SK-N-SH (cell line): ENCODE data around the gene ARL2BP. TPM values are rescaled to one million over a fixed set of nuclear protein-coding genes. Genes with fewer than 3 reads are reported as not detected.

ENCODE experiments used
- CTCF ChIA-PET: fragments of 300-600, 350-600 bp; formaldehyde crosslinking; extraction: SDS; loops from one replicate; lab custom pipeline; 2021; lab: Yijun Ruan, JAX
- POLR2A ChIA-PET: fragments of 350-600 bp; sonication (Branson Sonifier 250); formaldehyde crosslinking; extraction: SDS; loops from one replicate; lab custom pipeline; 2020; ENCODE audit warnings: antibody characterized with exemption, inconsistent platforms; lab: Yijun Ruan, JAX
- DNase-seq: peaks from one replicate; pipeline ENCODE4 v3.0.0; 2012
- H2AFZ ChIP-seq: fragments of 200-600 bp; sonication (generic); 2 replicates; pipeline ENCODE4 v1.8.1; 2016; ENCODE audit warnings: antibody characterized with exemption, mild to moderate bottlenecking, low read depth
- H3F3A ChIP-seq: fragments of 200-600 bp; sonication (generic); replicated peaks from 2 replicates; pipeline ENCODE3; 2016; ENCODE audit warnings: antibody characterized with exemption, mild to moderate bottlenecking; ENCODE audit not compliant: insufficient read depth
- H3K27ac ChIP-seq, 2 experiments: fragments of 200-500 bp in 1 of 2; fragments of 200-600 bp in 1 of 2; sonication (Bioruptor generic) in 1 of 2; sonication (generic), shearing (Covaris generic) in 1 of 2; 2 replicates each; pipeline versions ENCODE4 v1.5.1 to v1.6.1; 2014 to 2016; ENCODE audit warnings: low read depth in 2 of 2, inconsistent platforms in 1 of 2, low read length in 1 of 2, mild to moderate bottlenecking in 1 of 2, mixed read lengths in 1 of 2
- H3K27me3 ChIP-seq: fragments of 200-600 bp; sonication (generic), shearing (Covaris generic); 2 replicates; pipeline ENCODE4 v1.6.1; 2016; ENCODE audit warnings: mixed run types; ENCODE audit not compliant: insufficient read depth
- H3K36me3 ChIP-seq, 2 experiments: fragments of 200-500 bp in 1 of 2; fragments of 200-600 bp in 1 of 2; sonication (Bioruptor generic) in 1 of 2; sonication (generic) in 1 of 2; replicated peaks in 1 of 2; 2 replicates each; pipeline versions ENCODE3 to v1.5.1; 2014 to 2016; ENCODE audit warnings: low read length in 1 of 2, mild to moderate bottlenecking in 1 of 2; ENCODE audit not compliant: insufficient read depth in 2 of 2, control insufficient read depth in 1 of 2
- H3K4me1 ChIP-seq, 2 experiments: fragments of 200-500 bp in 1 of 2; fragments of 200-600 bp in 1 of 2; sonication (Bioruptor generic) in 1 of 2; sonication (generic), shearing (Covaris generic) in 1 of 2; 2 replicates each; pipeline versions ENCODE4 v1.5.1 to v1.6.1; 2014 to 2016; ENCODE audit warnings: low read depth in 1 of 2, low read length in 1 of 2, mixed run types in 1 of 2; ENCODE audit not compliant: insufficient read depth in 2 of 2, control insufficient read depth in 1 of 2
- H3K4me2 ChIP-seq: fragments of 200-600 bp; sonication (generic), shearing (Covaris generic); 2 replicates; pipeline ENCODE4 v1.6.1; 2017; ENCODE audit warnings: mixed run types
- H3K4me3 ChIP-seq, 2 experiments: fragments of 200-500 bp in 1 of 2; fragments of 200-600 bp in 1 of 2; sonication (Bioruptor generic) in 1 of 2; sonication (generic), shearing (Covaris generic) in 1 of 2; 2 replicates each; pipeline versions ENCODE4 v1.5.1 to v1.8.1; 2014 to 2016; ENCODE audit warnings: low read depth in 2 of 2, inconsistent platforms in 1 of 2, low read length in 1 of 2, mild to moderate bottlenecking in 1 of 2, mixed read lengths in 1 of 2, moderate library complexity in 1 of 2
- H3K79me2 ChIP-seq: fragments of 200-600 bp; sonication (generic); 2 replicates; pipeline ENCODE4 v1.8.1; 2017; ENCODE audit warnings: mild to moderate bottlenecking; ENCODE audit not compliant: insufficient read depth
- H3K9ac ChIP-seq: fragments of 200-600 bp; sonication (generic); 2 replicates; pipeline ENCODE4 v1.6.1; 2017; ENCODE audit warnings: mixed run types
- H3K9me2 ChIP-seq: fragments of 200-600 bp; sonication (generic); 2 replicates; pipeline ENCODE4 v1.6.1; 2017; ENCODE audit warnings: mixed run types
- H3K9me3 ChIP-seq: fragments of 200-600 bp; sonication (generic); 2 replicates; pipeline ENCODE4 v1.6.1; 2017; ENCODE audit warnings: mixed run types, mild to moderate bottlenecking, moderate library complexity
- H4K20me1 ChIP-seq: fragments of 200-600 bp; sonication (generic); 2 replicates; pipeline ENCODE4 v1.6.1; 2017; ENCODE audit warnings: mild to moderate bottlenecking, mixed run types; ENCODE audit not compliant: insufficient read depth
- CHD2 ChIP-seq: fragments of 150-350 bp; IDR thresholded peaks from 2 replicates; pipeline ENCODE4 v1.6.1; 2018; ENCODE audit warnings: low read length; ENCODE audit not compliant: partially characterized antibody
- CTCF ChIP-seq: fragments of 200-600 bp; sonication (generic); IDR thresholded peaks from 2 replicates; pipeline ENCODE4 v1.6.1; 2017; ENCODE audit warnings: antibody characterized with exemption, mild to moderate bottlenecking, moderate library complexity
- ELF1 ChIP-seq: IDR thresholded peaks from 2 replicates; pipeline ENCODE4 v1.4.0; 2012
- GATA2 ChIP-seq: sonication (generic); formaldehyde crosslinking; IDR thresholded peaks from 2 replicates; pipeline ENCODE4 v1.5.0; 2020; ENCODE audit warnings: mild to moderate bottlenecking, missing genetic modification reagents
- MAX ChIP-seq: IDR thresholded peaks from 2 replicates; pipeline ENCODE4 v1.4.0; 2012; ENCODE audit warnings: low read depth
- NRF1 ChIP-seq: IDR thresholded peaks from 2 replicates; pipeline ENCODE4 v1.6.1; 2012; ENCODE audit warnings: low read depth, mild to moderate bottlenecking, low read length
- RCOR1 ChIP-seq: fragments of 150-350 bp; IDR thresholded peaks from 2 replicates; pipeline ENCODE4 v1.6.1; 2017; ENCODE audit warnings: antibody characterized with exemption, low read length
- REST ChIP-seq: IDR thresholded peaks from 2 replicates; pipeline ENCODE4 v1.6.1; 2012; ENCODE audit warnings: mild to moderate bottlenecking, low read depth, low read length, moderate library complexity
- RXRA ChIP-seq: IDR thresholded peaks from 2 replicates; pipeline ENCODE4 v1.4.0; 2012; ENCODE audit warnings: low read depth, mild to moderate bottlenecking, borderline replicate concordance
- SMC3 ChIP-seq: IDR thresholded peaks from 2 replicates; pipeline ENCODE4 v1.6.1; 2012; ENCODE audit warnings: low read depth, low read length, improper control_type of control experiment
- WGBS: methylation state at CpG from one replicate; pipeline ENCODE4 v1.1.6; 2017; ENCODE audit warnings: low lambda C conversion rate; 5-methylcytosine and 5-hydroxymethylcytosine counted together
- polyA plus RNA-seq, 3 experiments: library from polyadenylated mRNA; depleted of rRNA; stranded (reverse); fragments of >200 nt; gene quantifications; 2 replicates each; pipeline ENCODE4 v1.2.3, GENCODE V29; 2012

ARL2BP gene
- polyA plus RNA-seq, 1 of the 3 experiments (the other 2 are of a cell fraction), result 61.8 TPM

GRCh38 chr16:57297856-57298255, 52.8 kb downstream of the ARL2BP start:
- 89% methylated on average over 13 of the region's 13 CpGs for WGBS
- no peak overlapping the region for H2AFZ ChIP-seq
- H4K20me1 ChIP-seq, result no peaks in the 10 kb centered on the region
- ChIA-PET CTCF (interaction anchor here (1.6 to 26.6 kb wide), 4 partner anchors 119 to 222 kb away, joined by 4 to 544 read pairs (median 15); no protein-coding TSS in a partner anchor), POLR2A (no interaction called here)
- no peak overlapping the region for H3K4me3 ChIP-seq
- H3K4me1 ChIP-seq, result peaks cover 0 to 7% of the 10 kb centered on the region in 2 experiments; a peak in 1 of 4 replicates
- no peak overlapping the region for H3K9ac ChIP-seq
- H3K9me3 ChIP-seq, result no peaks in the 10 kb centered on the region
- no peak overlapping the region for H3K27ac ChIP-seq
- no peaks in the 10 kb centered on the region for H3K36me3 ChIP-seq
- H3K9me2 ChIP-seq, result no peaks in the 10 kb centered on the region
- no peak for DNase-seq
- no peaks in the 10 kb centered on the region for H3K79me2 ChIP-seq
- peaks cover 17% of the 10 kb centered on the region for H3F3A ChIP-seq
- H3K27me3 ChIP-seq, result no peaks in the 10 kb centered on the region
- no peak for TF ChIP-seq RXRA
- TF ChIP-seq RCOR1, result no peak
- TF ChIP-seq CHD2, result no peak
- TF ChIP-seq NRF1, result no peak
- TF ChIP-seq CTCF, result no peak
- no peak for TF ChIP-seq GATA2 (CRISPR knock-in tag)
- no peak for TF ChIP-seq ELF1
- no peak for TF ChIP-seq REST
- TF ChIP-seq MAX, result no peak
- TF ChIP-seq SMC3, result no peak
- no peak overlapping the region for H3K4me2 ChIP-seq
